Parathyroid adenoma (tissue), 2 donors: ENCODE data around the gene GRAMD1B.

Experiments
- H2AFZ ChIP-seq: fragments of 300-600 bp; sonication (generic); one replicate; pipeline ENCODE4 v1.7.0; 2017; ENCODE audit warnings: antibody characterized with exemption, mild to moderate bottlenecking
- H3K27ac ChIP-seq: fragments of 300-600 bp; sonication (generic); one replicate; pipeline ENCODE4 v1.7.0; 2017
- H3K27me3 ChIP-seq: fragments of 300-600 bp; sonication (generic); one replicate; pipeline ENCODE4 v1.7.0; 2017; ENCODE audit warnings: low read length; ENCODE audit not compliant: control insufficient read depth, insufficient read depth
- H3K36me3 ChIP-seq: fragments of 300-600 bp; sonication (generic); one replicate; pipeline ENCODE4 v1.7.0; 2017; ENCODE audit warnings: low read length; ENCODE audit not compliant: control insufficient read depth, insufficient read depth
- H3K4me1 ChIP-seq: fragments of 300-600 bp; sonication (generic); one replicate; pipeline ENCODE4 v1.7.0; 2017; ENCODE audit warnings: control low read depth
- H3K4me2 ChIP-seq: fragments of 300-600 bp; sonication (generic); one replicate; pipeline ENCODE4 v1.7.0; 2017; ENCODE audit warnings: low read length
- H3K4me3 ChIP-seq: fragments of 300-600 bp; sonication (generic); one replicate; pipeline ENCODE4 v1.7.0; 2017; ENCODE audit warnings: low read depth, low read length
- H3K79me2 ChIP-seq: fragments of 300-600 bp; sonication (generic); one replicate; pipeline ENCODE4 v1.7.0; 2017; ENCODE audit warnings: control low read depth
- H3K9ac ChIP-seq: fragments of 300-600 bp; sonication (generic); one replicate; pipeline ENCODE4 v1.7.0; 2017; ENCODE audit warnings: mild to moderate bottlenecking
- H3K9me3 ChIP-seq: fragments of 300-600 bp; sonication (generic); one replicate; pipeline ENCODE4 v1.7.0; 2017; ENCODE audit warnings: low read length; ENCODE audit not compliant: control insufficient read depth
- TF ChIP-seq, protein P1 (sequence below): fragments of 300-600 bp; sonication (generic); IDR thresholded peaks from one replicate; pipeline ENCODE4 v1.7.0; 2017; ENCODE audit warnings: antibody characterized with exemption, mild to moderate bottlenecking
- donor health status: primary hyperparathyroidism.

GRAMD1B gene

DNA sequence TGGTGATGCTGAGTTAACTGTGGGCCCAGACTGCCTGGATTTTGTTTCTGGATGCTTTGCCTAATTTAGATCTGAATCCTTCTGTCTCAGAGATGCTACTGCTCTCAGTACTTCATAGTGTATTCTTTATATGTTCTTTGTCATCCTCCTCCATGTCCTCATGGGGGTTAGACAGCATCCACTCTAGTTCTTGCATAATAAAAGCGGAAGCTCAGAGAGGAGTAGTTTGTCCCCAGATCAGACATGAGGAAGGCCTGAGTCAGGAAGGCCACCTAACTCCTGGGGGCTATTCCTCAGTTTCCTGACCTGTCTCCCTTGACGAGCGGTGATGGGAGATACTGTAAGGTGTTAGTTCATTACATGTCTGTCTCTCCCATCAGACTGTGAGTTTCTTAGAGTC lies 134.2 kb downstream of the GRAMD1B start:
- peaks cover 2% of the 10 kb centered on the region for H3K4me1 ChIP-seq
- H3K27ac ChIP-seq, result no peak overlapping the region
- H3K4me3 ChIP-seq, result no peak overlapping the region
- no peak overlapping the region for H3K9ac ChIP-seq
- TF ChIP-seq, protein P1, sequence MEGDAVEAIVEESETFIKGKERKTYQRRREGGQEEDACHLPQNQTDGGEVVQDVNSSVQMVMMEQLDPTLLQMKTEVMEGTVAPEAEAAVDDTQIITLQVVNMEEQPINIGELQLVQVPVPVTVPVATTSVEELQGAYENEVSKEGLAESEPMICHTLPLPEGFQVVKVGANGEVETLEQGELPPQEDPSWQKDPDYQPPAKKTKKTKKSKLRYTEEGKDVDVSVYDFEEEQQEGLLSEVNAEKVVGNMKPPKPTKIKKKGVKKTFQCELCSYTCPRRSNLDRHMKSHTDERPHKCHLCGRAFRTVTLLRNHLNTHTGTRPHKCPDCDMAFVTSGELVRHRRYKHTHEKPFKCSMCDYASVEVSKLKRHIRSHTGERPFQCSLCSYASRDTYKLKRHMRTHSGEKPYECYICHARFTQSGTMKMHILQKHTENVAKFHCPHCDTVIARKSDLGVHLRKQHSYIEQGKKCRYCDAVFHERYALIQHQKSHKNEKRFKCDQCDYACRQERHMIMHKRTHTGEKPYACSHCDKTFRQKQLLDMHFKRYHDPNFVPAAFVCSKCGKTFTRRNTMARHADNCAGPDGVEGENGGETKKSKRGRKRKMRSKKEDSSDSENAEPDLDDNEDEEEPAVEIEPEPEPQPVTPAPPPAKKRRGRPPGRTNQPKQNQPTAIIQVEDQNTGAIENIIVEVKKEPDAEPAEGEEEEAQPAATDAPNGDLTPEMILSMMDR, result no peak
- H3K27me3 ChIP-seq, result no peaks in the 10 kb centered on the region
- H3K79me2 ChIP-seq, result no peaks in the 10 kb centered on the region
- H3K4me2 ChIP-seq, result no peak overlapping the region
- H3K36me3 ChIP-seq, result no peaks in the 10 kb centered on the region
- no peaks in the 10 kb centered on the region for H3K9me3 ChIP-seq
- H2AFZ ChIP-seq, result no peak overlapping the region

DNA sequence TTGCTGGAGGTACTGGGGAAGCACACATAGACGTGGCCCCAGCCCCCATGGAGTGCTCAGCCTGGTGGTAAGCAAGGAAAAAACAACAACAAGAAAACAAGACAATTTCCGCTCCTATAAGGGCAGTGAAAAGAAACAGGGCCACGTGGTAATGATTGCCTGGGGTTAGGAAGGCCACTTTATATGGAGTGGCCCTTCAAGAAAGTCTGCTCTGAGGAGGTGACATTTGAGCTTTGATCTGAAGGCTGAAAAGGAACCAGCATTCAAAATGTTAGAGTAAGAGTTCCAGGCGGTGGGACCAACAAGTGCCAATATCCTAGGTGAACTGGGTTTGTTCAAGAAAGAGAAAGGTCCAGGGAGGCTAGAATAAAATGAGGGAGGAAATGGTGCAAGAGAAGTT lies 136.8 kb downstream of the GRAMD1B start:
- Histone ChIP-seq H3K36me3 (no peaks in the 10 kb centered on the region), H3K27ac (no peak overlapping the region), H3K9me3 (no peaks in the 10 kb centered on the region), H3K4me1 (no peaks in the 10 kb centered on the region), H3K4me2 (no peak overlapping the region), H2AFZ (no peak overlapping the region), H3K27me3 (no peaks in the 10 kb centered on the region), H3K79me2 (no peaks in the 10 kb centered on the region), H3K9ac (no peak overlapping the region), H3K4me3 (no peak overlapping the region)
- TF ChIP-seq, protein P1, result no peak

DNA sequence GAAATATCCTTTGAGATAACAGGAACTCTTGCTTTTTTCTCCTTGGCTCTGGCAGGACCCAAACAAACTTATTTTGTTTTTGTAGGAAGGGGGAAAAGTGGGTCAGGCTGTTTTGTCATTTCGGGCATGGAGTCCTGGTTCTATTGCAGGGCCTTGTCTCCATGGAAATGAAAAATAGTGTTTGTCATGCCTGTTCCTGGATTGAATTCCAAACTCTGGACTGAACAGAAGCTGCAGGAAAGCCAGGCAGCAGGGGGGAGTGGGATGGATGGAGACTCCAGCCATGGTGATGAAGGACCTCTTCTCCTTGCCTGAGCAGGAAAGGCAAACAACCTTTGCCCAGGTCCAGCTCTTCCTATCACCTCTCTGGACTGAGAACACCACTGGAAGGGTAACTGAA lies 137.4 kb downstream of the GRAMD1B start:
- Histone ChIP-seq H3K9ac (no peak overlapping the region), H3K4me2 (no peak overlapping the region), H3K9me3 (no peaks in the 10 kb centered on the region), H2AFZ (no peak overlapping the region), H3K4me1 (no peaks in the 10 kb centered on the region), H3K27me3 (no peaks in the 10 kb centered on the region), H3K27ac (no peak overlapping the region), H3K4me3 (no peak overlapping the region), H3K36me3 (no peaks in the 10 kb centered on the region), H3K79me2 (no peaks in the 10 kb centered on the region)
- TF ChIP-seq, protein P1, result no peak

DNA sequence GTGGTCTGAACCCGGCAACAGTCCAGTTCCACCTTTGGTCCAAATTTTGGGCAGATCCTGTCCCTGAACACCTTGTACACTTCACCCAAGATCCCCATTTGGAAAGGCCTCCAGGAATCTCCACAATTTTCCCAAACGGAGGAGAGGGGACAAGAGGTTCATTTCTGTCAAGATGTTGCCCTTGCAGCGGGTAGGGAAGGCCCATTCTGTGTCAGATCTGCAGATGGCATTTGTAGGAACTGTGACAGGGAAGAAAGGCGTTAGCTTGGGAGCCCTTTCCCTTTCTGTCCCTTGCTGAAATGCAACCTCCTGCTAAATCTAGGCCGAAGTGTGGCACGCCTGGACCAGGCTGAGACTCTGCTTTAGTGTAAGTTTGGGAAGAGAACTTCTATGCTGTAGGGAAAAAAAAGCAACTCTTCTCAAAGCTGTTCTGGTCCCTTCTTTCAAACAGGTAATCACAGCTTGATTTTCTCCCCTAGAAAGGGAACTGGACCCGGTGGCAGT lies 138.3 kb downstream of the GRAMD1B start:
- no peak overlapping the region for H2AFZ ChIP-seq
- no peak overlapping the region for H3K4me2 ChIP-seq
- H3K79me2 ChIP-seq, result no peaks in the 10 kb centered on the region
- no peaks in the 10 kb centered on the region for H3K9me3 ChIP-seq
- no peak overlapping the region for H3K9ac ChIP-seq
- no peak overlapping the region for H3K4me3 ChIP-seq
- no peaks in the 10 kb centered on the region for H3K36me3 ChIP-seq
- TF ChIP-seq, protein P1, result no peak
- H3K27me3 ChIP-seq, result no peaks in the 10 kb centered on the region
- no peak overlapping the region for H3K27ac ChIP-seq
- H3K4me1 ChIP-seq, result no peaks in the 10 kb centered on the region

DNA sequence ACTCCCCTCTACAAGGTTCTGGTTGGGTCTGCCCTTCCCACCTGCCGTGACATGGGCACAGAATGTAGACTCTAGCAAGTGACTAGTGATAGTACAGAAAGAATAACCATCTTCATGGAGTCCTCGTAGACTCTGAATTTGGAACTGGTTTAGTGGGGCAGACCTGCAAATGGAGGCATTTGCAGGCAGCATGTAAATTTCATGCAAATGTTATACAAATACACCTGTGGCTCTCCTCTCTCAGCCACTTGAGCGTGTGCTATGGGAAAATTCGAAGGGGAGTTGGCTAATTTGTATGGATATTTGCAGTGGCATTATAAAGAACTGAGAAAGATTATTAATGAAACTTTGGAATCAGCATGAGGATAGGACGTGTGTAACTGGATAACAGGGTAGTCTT lies 139.3 kb downstream of the GRAMD1B start:
- H3K4me3 ChIP-seq, result no peak overlapping the region
- H3K27ac ChIP-seq, result no peak overlapping the region
- H3K4me2 ChIP-seq, result no peak overlapping the region
- no peaks in the 10 kb centered on the region for H3K27me3 ChIP-seq
- no peaks in the 10 kb centered on the region for H3K36me3 ChIP-seq
- H3K9me3 ChIP-seq, result no peaks in the 10 kb centered on the region
- no peaks in the 10 kb centered on the region for H3K4me1 ChIP-seq
- H3K79me2 ChIP-seq, result no peaks in the 10 kb centered on the region
- no peak overlapping the region for H3K9ac ChIP-seq
- TF ChIP-seq, protein P1, result no peak
- no peak overlapping the region for H2AFZ ChIP-seq
